H9 (cell line): ENCODE data around the gene SEPTIN6. TPM values are rescaled to one million over a fixed set of nuclear protein-coding genes. Genes with fewer than 3 reads are reported as not detected.

Experiments used
- DNase-seq: peaks from one replicate; pipeline ENCODE4 v3.0.0-alpha.2; 2017
- H2AFZ ChIP-seq: one replicate; pipeline ENCODE4 v1.6.1; 2013; ENCODE audit warnings: mild to moderate bottlenecking, low read length, control low read depth, moderate library complexity
- H2AK5ac ChIP-seq: 2 replicates; pipeline ENCODE4 v1.6.1; 2013; ENCODE audit warnings: low read length, control low read depth, mixed read lengths; ENCODE audit not compliant: insufficient read length
- H2BK120ac ChIP-seq: one replicate; pipeline ENCODE4 v1.6.1; 2013; ENCODE audit warnings: low read depth, mild to moderate bottlenecking, low read length, control low read depth, inconsistent platforms; ENCODE audit not compliant: poor library complexity, severe bottlenecking
- H2BK12ac ChIP-seq: 2 replicates; pipeline ENCODE4 v1.6.1; 2013; ENCODE audit warnings: low read length, control low read depth, mixed read lengths, low read depth; ENCODE audit not compliant: insufficient read length
- H2BK15ac ChIP-seq: 2 replicates; pipeline ENCODE4 v1.6.1; 2013; ENCODE audit warnings: low read depth, low read length, control low read depth
- H2BK20ac ChIP-seq: one replicate; pipeline ENCODE4 v1.6.1; 2013; ENCODE audit warnings: low read depth, mild to moderate bottlenecking, low read length, control low read depth, inconsistent platforms; ENCODE audit not compliant: poor library complexity, severe bottlenecking
- H2BK5ac ChIP-seq: 2 replicates; pipeline ENCODE4 v1.6.1; 2013; ENCODE audit warnings: low read length, control low read depth, mixed read lengths; ENCODE audit not compliant: insufficient read length
- H3K14ac ChIP-seq: 2 replicates; pipeline ENCODE4 v1.6.1; 2013; ENCODE audit warnings: low read length, control low read depth; ENCODE audit not compliant: insufficient read depth
- H3K18ac ChIP-seq: 2 replicates; pipeline ENCODE4 v1.6.1; 2013; ENCODE audit warnings: low read depth, mild to moderate bottlenecking, mixed read lengths, low read length, control low read depth; ENCODE audit not compliant: insufficient read length
- H3K23ac ChIP-seq: 2 replicates; pipeline ENCODE4 v1.6.1; 2013; ENCODE audit warnings: low read length, control low read depth, mixed read lengths, low read depth; ENCODE audit not compliant: insufficient read length
- H3K23me2 ChIP-seq: 2 replicates; pipeline ENCODE4 v1.6.1; 2013; ENCODE audit warnings: low read depth, mild to moderate bottlenecking, mixed read lengths, low read length, control low read depth; ENCODE audit not compliant: insufficient read length, poor library complexity, severe bottlenecking
- H3K27ac ChIP-seq: 2 replicates; pipeline ENCODE4 v1.5.1; 2013; ENCODE audit warnings: low read length, control low read depth, mixed read lengths, low read depth; ENCODE audit not compliant: insufficient read length
- H3K27me3 ChIP-seq: 2 replicates; pipeline ENCODE4 v1.6.1; 2013; ENCODE audit warnings: low read length, control low read depth, inconsistent platforms; ENCODE audit not compliant: insufficient read depth
- H3K4ac ChIP-seq: 2 replicates; pipeline ENCODE4 v1.6.1; 2013; ENCODE audit warnings: low read depth, mild to moderate bottlenecking, control low read depth, inconsistent platforms, low read length, moderate library complexity
- H3K4me1 ChIP-seq: 2 replicates; pipeline ENCODE4 v1.6.1; 2013; ENCODE audit warnings: low read length, control low read depth, inconsistent platforms; ENCODE audit not compliant: insufficient read depth
- H3K4me2 ChIP-seq: 2 replicates; pipeline ENCODE4 v1.6.1; 2013; ENCODE audit warnings: low read length, control low read depth, mixed read lengths; ENCODE audit not compliant: insufficient read length, insufficient read depth
- H3K56ac ChIP-seq: 2 replicates; pipeline ENCODE4 v1.6.1; 2013; ENCODE audit warnings: low read depth, mild to moderate bottlenecking, mixed read lengths, low read length, control low read depth; ENCODE audit not compliant: insufficient read length
- H3K79me1 ChIP-seq: 2 replicates; pipeline ENCODE4 v1.6.1; 2013; ENCODE audit warnings: low read depth, mild to moderate bottlenecking, moderate library complexity, low read length, control low read depth, inconsistent platforms; ENCODE audit not compliant: insufficient read depth, poor library complexity, severe bottlenecking
- H3K79me2 ChIP-seq: 2 replicates; pipeline ENCODE4 v1.6.1; 2013; ENCODE audit warnings: low read length, control low read depth, inconsistent platforms; ENCODE audit not compliant: insufficient read depth
- H3K9ac ChIP-seq: 2 replicates; pipeline ENCODE4 v1.6.1; 2013; ENCODE audit warnings: low read length, control low read depth, mixed read lengths; ENCODE audit not compliant: insufficient read length; ENCODE audit errors: extremely low read depth
- H3K9me3 ChIP-seq: one replicate; pipeline ENCODE4 v1.6.1; 2013; ENCODE audit warnings: low read depth, low read length, inconsistent platforms; ENCODE audit not compliant: control insufficient read depth
- H3T11ph ChIP-seq: one replicate; pipeline ENCODE4 v1.6.1; 2013; ENCODE audit warnings: mild to moderate bottlenecking, low read length, control low read depth, inconsistent platforms
- H4K20me1 ChIP-seq: one replicate; pipeline ENCODE4 v1.6.1; 2013; ENCODE audit not compliant: control insufficient read depth, insufficient read length, insufficient read depth
- H4K5ac ChIP-seq: 2 replicates; pipeline ENCODE4 v1.6.1; 2013; ENCODE audit warnings: low read depth, mild to moderate bottlenecking, mixed read lengths, low read length, control low read depth; ENCODE audit not compliant: insufficient read length
- H4K8ac ChIP-seq: replicated peaks from 2 replicates; pipeline ENCODE4 v1.6.1; 2013; ENCODE audit warnings: low read length, control low read depth, mixed read lengths, low read depth; ENCODE audit not compliant: insufficient read length
- H4K91ac ChIP-seq: 2 replicates; pipeline ENCODE4 v1.6.1; 2013; ENCODE audit warnings: low read depth, mild to moderate bottlenecking, moderate library complexity, mixed read lengths, low read length, control low read depth; ENCODE audit not compliant: insufficient read length
- H3K27ac Mint-ChIP-seq, 3 experiments: 2 replicates in 2 of 3; 3 replicates in 1 of 3; pipeline ENCODE4 v1.8.0; 2020 to 2021; ENCODE audit warnings: mixed read lengths in 3 of 3, mild to moderate bottlenecking in 1 of 3, moderate library complexity in 1 of 3
- H3K27me3 Mint-ChIP-seq: 2 replicates; pipeline ENCODE4 v1.8.0; 2021; ENCODE audit warnings: low read depth, mild to moderate bottlenecking, moderate library complexity, mixed read lengths
- H3K36me3 Mint-ChIP-seq, 3 experiments: 2 replicates in 2 of 3; 3 replicates in 1 of 3; pipeline ENCODE4 v1.8.0; 2020 to 2021; ENCODE audit warnings: low read depth in 3 of 3, mixed read lengths in 3 of 3; ENCODE audit not compliant: insufficient read depth in 1 of 3
- H3K4me1 Mint-ChIP-seq, 2 experiments: 2 replicates each; pipeline ENCODE4 v1.8.0; 2020; ENCODE audit warnings: mixed read lengths in 2 of 2
- H3K4me3 Mint-ChIP-seq, 2 experiments: 2 replicates in 1 of 2; 3 replicates in 1 of 2; pipeline ENCODE4 v1.8.0; 2020 to 2021; ENCODE audit warnings: mild to moderate bottlenecking in 2 of 2, mixed read lengths in 2 of 2, moderate library complexity in 1 of 2
- H3K9me3 Mint-ChIP-seq, 2 experiments: 2 replicates in 1 of 2; 3 replicates in 1 of 2; pipeline ENCODE4 v1.8.0; 2020; ENCODE audit warnings: mild to moderate bottlenecking in 2 of 2, mixed read lengths in 2 of 2, moderate library complexity in 1 of 2
- CTCF ChIP-seq: fragments of 200-600 bp; sonication (generic); conservative IDR thresholded peaks from 3 replicates; pipeline ENCODE4 v1.8.0; 2021; ENCODE audit warnings: antibody characterized with exemption, mild to moderate bottlenecking
- WGBS: extraction: QIAGEN DNeasy Blood & Tissue Kit; methylation state at CpG from one replicate; pipeline ENCODE4 v1.1.7; 2013; ENCODE audit warnings: missing lambda C conversion rate, low lambda C conversion rate, mixed read lengths; ENCODE audit not compliant: insufficient read length; ENCODE audit errors: extremely low coverage; 5-methylcytosine and 5-hydroxymethylcytosine counted together
- total RNA-seq: library from RNA; stranded (reverse); gene quantifications from 2 replicates; pipeline ENCODE4 v1.2.1, GENCODE V29; 2021

SEPTIN6 gene
- total RNA-seq, 1 experiment from 2014 or later = 23.1 TPM

- H4K5ac ChIP-seq = no peak overlapping the region
- peaks cover 31% of the 10 kb centered on the region for H3K9me3 ChIP-seq
- H3K9ac ChIP-seq = no peak overlapping the region
- Mint-ChIP-seq H3K36me3 (peaks cover 0 to 15% (median 8%) of the 10 kb centered on the region in 3 experiments; a peak in 5 of 7 replicates), H3K9me3 (peaks cover 70 to 81% of the 10 kb centered on the region in 2 experiments), H3K27me3 (peaks cover 31% of the 10 kb centered on the region), H3K4me3 (peak overlapping the region; percentile 84 to 85), H3K27ac (no peak overlapping the region; a peak in 1 of 7 replicates), H3K4me1 (peaks cover 32 to 57% of the 10 kb centered on the region in 2 experiments)
- peak; percentile 52 for DNase-seq
- H3T11ph ChIP-seq = no peak overlapping the region
- no peak overlapping the region for H2BK20ac ChIP-seq
- no peak overlapping the region for H3K14ac ChIP-seq
- no peak overlapping the region for H3K27ac ChIP-seq
- WGBS = no CpG with 5 or more reads among the region's 23 CpGs
- peaks cover 22% of the 10 kb centered on the region for H3K23me2 ChIP-seq
- no peak overlapping the region for H3K23ac ChIP-seq
- H3K56ac ChIP-seq = no peak overlapping the region
- H3K4ac ChIP-seq = no peak overlapping the region
- no peak overlapping the region for H2BK5ac ChIP-seq
- no peaks in the 10 kb centered on the region; the same call in 1 of the 2 replicates for H3K27me3 ChIP-seq
- no peak overlapping the region for H2BK15ac ChIP-seq
- TF ChIP-seq CTCF = no peak
- no peak overlapping the region for H2BK12ac ChIP-seq
- H3K4me2 ChIP-seq = peak overlapping the region; percentile 87
- no peak overlapping the region for H4K91ac ChIP-seq
- H3K79me2 ChIP-seq = no peaks in the 10 kb centered on the region; the same call in 1 of the 2 replicates
- no peak overlapping the region for H2AFZ ChIP-seq
- no peak overlapping the region for H4K8ac ChIP-seq
- H3K18ac ChIP-seq = no peak overlapping the region
- H2AK5ac ChIP-seq = no peak overlapping the region
- H3K4me1 ChIP-seq = peaks cover 7% of the 10 kb centered on the region; the same call in 1 of the 2 replicates
- H4K20me1 ChIP-seq = no peaks in the 10 kb centered on the region
- no peak overlapping the region for H2BK120ac ChIP-seq
- no peaks in the 10 kb centered on the region for H3K79me1 ChIP-seq
Observed at GRCh38 chrX:119693996-119694451, 1.1 kb upstream of the SEPTIN6 start.
